GM12878 (cell line): ENCODE results near the gene HIVEP1.

Experiments
- FOS ChIP-seq: IDR thresholded peaks from 3 replicates; pipeline ENCODE4 v1.6.1; 2011; ENCODE audit warnings: borderline replicate concordance; ENCODE audit not compliant: insufficient read length; ENCODE audit errors: extremely low read depth
- FOXM1 ChIP-seq: IDR thresholded peaks from 2 replicates; pipeline ENCODE4 v1.6.1; 2012; ENCODE audit warnings: low read depth, mild to moderate bottlenecking, inconsistent platforms, low read length, moderate library complexity
- USF2 ChIP-seq: IDR thresholded peaks from 2 replicates; pipeline ENCODE4 v1.6.1; 2011; ENCODE audit warnings: low read depth, low read length, improper control_type of control experiment, borderline replicate concordance
- ZNF274 ChIP-seq: IDR thresholded peaks from one replicate; pipeline ENCODE4 v1.8.0; 2011; ENCODE audit not compliant: insufficient read length, insufficient read depth

DNA sequence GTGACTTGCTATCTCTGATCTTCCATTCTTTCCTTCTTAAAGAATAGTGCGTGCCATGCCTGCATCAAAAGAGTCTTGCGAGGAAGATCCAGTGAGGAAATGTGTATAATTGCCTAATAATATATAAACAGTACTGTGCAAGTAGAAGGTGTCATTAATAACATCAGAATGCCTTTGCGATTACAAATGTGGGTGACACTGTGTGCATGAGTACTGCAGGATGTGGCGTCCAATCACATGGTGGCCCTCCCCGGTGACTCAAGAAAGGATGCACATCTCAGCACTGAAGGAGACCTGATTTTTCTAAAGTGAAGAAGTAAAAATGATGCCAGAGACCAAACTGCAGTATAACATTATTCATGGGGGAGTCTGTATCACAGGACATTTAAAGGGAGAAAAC lies 170.6 kb downstream of the HIVEP1 start:
- TF ChIP-seq USF2: no peak
- no peak for TF ChIP-seq FOS
- TF ChIP-seq ZNF274: no peak
- TF ChIP-seq FOXM1: no peak
